Stimulated activated CD8-positive, alpha-beta memory T cell treated with anti-CD3 and anti-CD28 coated beads, Interleukin-4, amount 100 ng/mL, for 48 hours (primary cell): ENCODE measurements around the gene KNCN.

Source experiments
- DNase-seq: peaks from one replicate; pipeline ENCODE4 v3.0.0-alpha.2; 2020

KNCN gene

DNA sequence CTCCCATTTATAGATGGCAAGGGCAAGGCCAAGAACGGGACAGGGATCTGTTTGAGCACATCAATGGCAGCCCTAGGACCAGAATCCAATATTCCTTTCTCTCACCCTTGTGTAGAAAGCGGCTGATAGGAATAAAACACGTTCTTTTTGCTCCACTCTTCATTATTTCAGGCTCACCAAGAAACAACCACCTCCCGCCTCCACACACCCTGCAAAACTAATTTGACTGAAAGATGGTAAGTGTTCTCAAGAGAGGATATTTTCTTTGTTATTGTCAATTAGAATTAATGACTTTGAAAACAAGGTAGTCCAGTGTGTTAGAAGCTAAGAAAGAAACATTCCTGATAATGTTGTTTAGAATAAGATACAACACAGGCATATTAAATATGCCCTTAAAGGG, 11.9 kb upstream of the KNCN start:
- no peak for DNase-seq

- no peak for DNase-seq
Measured at GRCh38 chr1:46562498-46562897, 11.1 kb upstream of the KNCN start.

DNA sequence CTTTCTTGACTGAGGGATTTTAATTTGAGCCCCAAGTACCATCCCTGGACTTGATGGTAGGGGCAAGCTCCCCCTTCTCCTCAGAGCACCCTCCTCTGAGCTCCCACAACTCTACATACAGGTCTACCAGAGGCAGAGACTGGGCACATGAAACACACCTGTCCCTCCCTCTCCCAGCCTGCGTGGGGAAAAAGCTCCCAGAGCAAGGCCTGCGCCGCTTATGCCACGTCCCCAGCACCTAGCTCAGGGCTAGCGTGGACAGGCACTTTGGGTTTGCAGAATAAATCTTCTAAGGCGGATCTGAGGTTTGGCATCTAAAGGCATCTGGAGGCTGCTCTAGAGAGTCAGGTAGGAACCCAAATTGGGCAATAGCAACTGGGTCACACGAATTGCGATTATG, 7.5 kb upstream of the KNCN start:
- no peak for DNase-seq

DNA sequence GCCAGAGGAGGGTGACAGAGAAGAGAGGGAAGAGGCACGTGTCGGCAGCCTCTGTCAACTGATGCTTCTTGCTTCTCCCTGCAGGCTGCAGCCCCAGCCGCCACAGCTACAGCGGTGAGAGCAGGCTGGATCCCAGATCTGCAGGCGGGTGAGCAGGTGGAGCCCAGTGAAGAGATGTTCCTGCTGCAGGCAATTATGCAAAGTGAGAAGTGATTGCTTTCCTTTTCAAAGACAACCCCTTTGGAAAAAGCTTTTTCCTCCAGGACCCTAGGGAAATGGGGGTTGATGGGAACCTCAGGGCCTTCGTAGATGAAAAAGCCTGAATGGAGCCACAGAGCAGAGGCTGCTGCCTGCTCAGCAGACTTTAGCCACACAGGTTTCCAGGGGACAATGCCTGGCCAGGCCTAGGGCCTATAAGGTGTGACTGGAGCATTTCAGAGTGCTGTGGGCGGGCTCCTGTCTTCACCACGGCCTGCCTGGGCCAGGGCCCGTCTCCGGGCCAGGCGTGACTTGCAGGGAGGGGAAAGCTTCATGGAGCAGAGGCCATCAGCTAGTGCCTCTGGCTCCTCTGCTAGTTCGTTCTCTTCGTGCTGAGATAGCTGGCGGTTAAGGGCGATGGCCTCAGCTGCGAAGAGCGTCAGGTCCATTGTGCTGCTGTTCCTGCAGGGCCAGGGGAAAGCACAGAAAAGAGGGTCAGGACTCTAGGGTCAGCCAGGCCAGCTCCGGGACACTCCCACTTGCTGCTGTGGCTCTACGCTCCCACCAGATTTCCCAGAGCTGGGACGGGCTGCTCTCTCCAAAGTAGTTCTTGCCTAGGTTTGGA, 6.9 kb upstream of the KNCN start:
- DNase-seq: no peak

DNA sequence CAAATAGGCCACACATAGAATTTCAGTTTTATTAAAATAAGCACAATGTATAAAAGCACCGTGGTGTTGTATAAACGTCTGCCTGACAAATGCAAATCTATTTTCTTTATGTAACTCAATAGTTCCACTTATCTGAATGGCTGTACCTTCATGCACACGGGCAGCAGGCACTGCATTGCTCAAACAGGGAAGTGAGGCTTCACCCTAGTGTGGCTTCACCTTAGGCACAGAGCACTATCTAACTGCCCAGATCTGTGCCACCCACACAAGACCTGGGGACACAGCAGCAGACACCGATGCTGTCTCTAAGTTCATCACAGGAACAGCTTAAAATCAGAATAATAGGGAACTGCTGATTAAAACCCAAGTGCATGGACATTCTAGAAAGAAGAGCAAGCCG, 6.0 kb upstream of the KNCN start:
- no peak for DNase-seq

- DNase-seq: no peak
Measured at GRCh38 chr1:46556822-46557221, 5.4 kb upstream of the KNCN start.

DNA sequence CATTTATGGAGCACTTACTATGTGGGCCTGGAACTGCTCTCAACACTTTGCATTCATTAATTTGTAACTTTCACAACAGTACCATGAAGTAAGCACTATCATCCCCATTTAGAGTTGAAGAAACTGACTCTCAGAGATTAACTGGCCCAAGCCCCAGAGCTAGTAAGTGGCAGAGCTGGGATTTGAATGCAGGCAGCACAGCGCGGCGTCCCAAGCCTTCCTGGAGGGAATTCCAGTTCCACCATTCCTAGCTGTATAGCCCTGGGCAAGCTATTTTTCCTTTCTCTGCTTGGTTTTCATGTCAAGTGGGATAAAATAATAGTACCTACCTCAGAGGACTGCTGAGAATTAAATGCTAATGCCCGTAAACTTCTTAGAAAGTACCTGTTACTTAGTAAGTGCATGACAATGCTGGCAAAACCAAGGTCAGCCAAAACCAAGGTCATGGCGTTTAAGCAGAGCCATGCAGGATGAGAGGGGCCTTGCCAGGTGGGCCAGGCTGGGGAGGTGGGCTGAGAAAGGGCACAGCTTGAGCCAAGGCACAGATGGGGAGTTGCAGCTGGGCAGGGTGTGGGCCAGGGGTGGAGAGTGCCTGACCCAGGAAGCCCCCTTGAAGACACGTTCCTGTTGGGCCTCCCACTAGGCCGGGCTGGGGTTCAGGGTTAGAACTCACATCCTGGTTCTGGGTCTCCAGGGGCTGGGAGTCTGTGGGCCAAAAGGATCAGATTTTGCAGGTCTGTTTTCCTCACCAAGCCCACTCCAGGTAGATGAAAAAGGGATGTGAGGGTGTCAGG, 4.6 kb upstream of the KNCN start:
- no peak for DNase-seq

GRCh38 chr1:46554597-46555381, 3.3 kb upstream of the KNCN start:
- no peak for DNase-seq

DNA sequence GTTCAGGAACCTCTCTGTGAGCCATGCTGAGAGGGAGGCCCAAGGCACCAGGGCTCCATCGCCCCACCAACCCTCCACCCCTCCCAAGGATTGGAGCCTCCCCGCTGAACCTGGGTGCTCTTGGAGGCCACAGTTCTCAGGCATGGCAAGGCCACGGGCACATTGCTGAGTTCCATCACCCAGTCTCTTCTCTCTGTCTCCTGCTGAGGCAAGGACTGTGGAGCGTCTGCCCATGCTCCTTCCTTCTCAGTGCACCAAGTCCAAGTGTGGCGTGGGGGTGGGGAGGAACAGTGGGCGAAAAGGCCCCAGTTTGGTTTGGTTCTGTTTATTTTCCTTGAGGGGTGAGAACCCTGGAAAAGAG, 2.8 kb upstream of the KNCN start:
- no peak for DNase-seq

- no peak for DNase-seq
Measured at GRCh38 chr1:46553506-46553905, 2.1 kb upstream of the KNCN start.

- no peak for DNase-seq
Measured at GRCh38 chr1:46552357-46553237, 1.1 kb upstream of the KNCN start.

- no peak for DNase-seq
Measured at GRCh38 chr1:46550751-46551231, 656 bp downstream of the KNCN start.

DNA sequence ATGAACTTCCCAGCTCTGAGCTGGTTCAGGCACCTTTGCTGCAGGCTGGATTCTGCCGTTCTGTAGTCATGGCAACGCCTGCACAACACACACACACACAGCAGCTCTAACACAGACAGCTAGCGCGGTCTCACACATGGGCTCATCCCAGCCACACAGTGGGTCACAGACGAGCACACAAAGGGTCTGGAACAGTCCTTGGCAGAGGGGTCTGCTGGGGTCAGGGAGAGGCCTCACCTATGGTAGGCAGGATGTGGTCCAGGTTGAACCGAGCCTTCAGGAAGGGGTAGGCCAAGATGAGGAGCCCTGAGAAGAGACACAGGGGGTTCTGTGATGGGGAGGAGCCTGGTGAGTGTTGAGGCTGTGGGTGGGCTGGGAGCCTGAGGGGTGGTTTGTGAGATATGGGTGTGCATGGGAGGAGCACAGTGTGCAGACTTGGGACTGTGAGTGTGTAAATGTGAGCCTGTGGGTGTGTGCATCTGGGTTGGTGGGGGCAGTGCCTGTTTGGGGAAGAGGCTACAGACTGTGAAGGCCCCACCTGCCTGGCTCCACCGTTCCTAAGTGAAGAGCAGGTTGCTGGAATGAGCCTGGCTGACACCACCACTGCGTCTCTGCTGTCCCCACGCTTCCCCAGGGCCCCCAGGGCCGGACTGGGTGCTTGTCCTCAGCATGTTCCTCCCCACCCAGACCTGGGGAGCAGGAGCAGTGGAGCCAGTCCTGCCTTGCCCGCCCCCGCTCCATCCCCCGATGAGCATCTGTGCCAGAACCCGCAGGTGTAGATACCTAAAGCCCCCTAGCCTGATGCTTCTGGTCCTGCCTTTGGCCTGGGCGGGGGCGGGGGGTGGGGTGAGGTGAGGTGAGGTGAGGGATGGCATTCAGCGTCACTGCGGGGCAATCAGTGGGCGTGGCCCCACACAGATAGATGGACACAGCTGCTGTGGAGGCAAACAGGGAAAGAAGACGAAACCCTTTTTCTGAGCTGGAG, 1.5 kb downstream of the KNCN start:
- DNase-seq: peak; percentile 44

GRCh38 chr1:46547481-46548383, 3.7 kb downstream of the KNCN start:
- no peak for DNase-seq

- DNase-seq: no peak
Measured at GRCh38 chr1:46546210-46546609, 5.2 kb downstream of the KNCN start.

DNA sequence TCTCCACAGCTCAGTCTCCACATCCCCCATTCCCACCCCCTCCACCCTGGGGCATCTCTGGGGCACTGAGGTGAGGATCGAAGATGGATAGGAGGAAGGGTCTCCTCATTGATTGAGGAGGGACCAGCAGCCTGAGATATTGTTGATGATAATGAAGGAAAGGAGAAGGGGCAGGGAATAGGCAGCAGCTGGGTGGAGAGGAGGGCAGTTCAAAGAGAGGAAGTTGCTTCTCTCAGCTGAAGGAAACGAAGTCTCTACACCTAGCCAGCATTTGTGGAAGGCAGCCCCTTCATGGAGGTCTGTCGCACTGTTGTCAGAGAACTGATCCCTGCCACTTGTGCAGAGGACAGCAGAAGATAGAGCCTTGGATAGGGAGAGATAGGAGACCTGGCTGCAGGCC, 5.7 kb downstream of the KNCN start:
- no peak for DNase-seq

DNA sequence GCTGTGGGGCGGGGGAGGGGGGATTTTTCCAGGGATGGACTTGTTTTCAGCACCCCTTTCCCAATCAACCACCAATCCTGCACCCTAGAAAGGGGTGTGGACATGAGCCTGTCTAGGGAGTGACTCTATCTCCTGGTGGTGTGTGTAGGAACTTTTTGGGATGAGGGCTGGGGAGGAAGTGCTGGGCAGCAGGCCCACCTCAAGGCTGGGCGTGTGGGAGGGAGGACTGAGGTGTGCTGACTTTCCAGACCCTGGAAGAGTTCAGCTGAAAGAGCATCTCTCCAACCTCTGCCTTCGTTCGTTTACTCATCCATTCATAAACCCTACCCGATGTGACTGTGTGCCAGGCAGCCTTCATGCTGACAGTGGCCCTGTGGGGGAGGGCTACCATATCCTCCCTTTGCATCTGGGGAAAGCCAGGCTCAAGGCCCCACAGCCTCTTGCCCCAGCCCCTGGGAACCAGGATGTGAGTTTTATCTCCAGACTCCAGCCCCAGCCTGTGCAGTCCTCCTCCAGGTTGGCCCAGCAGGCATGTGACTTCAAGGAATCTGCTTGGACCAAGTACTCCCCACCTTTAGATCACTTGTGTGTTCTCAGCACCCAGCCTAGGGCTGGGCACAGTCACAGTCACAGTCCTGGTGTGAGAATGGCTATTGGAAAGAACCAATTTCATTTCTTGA, 6.7 kb downstream of the KNCN start:
- DNase-seq: no peak

GRCh38 chr1:46543761-46544560, 7.5 kb downstream of the KNCN start:
- DNase-seq: no peak

DNA sequence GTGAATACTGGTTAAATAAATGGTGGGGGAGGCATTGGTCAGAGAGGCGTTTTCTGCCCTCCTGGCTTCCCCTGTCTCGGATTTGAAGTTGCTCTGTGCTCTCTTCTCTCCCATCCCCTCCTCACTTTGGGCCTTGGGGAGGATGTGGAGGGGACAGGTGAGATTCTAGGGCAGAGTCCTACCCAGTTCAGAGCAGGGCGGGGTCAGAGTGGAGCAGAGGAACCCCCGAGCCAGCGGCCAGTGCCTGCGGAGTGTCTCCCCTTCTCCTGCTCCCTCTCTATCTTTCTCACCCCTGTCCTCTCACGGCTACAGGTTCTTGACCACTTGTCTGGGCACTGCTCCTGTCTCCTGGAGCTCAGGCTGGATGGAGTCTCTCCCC, 8.1 kb downstream of the KNCN start:
- DNase-seq: no peak
